LNCAP (cell line): ENCODE results near the gene MARCHF3.

Experiments used
- TF ChIP-seq, protein P1 (sequence below): fragments of 450-650 bp; IDR thresholded peaks from 2 replicates; pipeline ENCODE4 v1.5.1; 2017; ENCODE audit warnings: mild to moderate bottlenecking

MARCHF3 gene

GRCh38 chr5:126846744-126847455, 183.5 kb downstream of the MARCHF3 start:
- TF ChIP-seq, protein P1, sequence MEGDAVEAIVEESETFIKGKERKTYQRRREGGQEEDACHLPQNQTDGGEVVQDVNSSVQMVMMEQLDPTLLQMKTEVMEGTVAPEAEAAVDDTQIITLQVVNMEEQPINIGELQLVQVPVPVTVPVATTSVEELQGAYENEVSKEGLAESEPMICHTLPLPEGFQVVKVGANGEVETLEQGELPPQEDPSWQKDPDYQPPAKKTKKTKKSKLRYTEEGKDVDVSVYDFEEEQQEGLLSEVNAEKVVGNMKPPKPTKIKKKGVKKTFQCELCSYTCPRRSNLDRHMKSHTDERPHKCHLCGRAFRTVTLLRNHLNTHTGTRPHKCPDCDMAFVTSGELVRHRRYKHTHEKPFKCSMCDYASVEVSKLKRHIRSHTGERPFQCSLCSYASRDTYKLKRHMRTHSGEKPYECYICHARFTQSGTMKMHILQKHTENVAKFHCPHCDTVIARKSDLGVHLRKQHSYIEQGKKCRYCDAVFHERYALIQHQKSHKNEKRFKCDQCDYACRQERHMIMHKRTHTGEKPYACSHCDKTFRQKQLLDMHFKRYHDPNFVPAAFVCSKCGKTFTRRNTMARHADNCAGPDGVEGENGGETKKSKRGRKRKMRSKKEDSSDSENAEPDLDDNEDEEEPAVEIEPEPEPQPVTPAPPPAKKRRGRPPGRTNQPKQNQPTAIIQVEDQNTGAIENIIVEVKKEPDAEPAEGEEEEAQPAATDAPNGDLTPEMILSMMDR = no peak

GRCh38 chr5:126846344-126846743, 184.0 kb downstream of the MARCHF3 start:
- TF ChIP-seq, protein P1 = no peak; the same call in 1 of the 2 replicates

GRCh38 chr5:126837906-126838539, 192.3 kb downstream of the MARCHF3 start:
- TF ChIP-seq, protein P1 = peak; percentile 30; the same call in 1 of the 2 replicates

DNA sequence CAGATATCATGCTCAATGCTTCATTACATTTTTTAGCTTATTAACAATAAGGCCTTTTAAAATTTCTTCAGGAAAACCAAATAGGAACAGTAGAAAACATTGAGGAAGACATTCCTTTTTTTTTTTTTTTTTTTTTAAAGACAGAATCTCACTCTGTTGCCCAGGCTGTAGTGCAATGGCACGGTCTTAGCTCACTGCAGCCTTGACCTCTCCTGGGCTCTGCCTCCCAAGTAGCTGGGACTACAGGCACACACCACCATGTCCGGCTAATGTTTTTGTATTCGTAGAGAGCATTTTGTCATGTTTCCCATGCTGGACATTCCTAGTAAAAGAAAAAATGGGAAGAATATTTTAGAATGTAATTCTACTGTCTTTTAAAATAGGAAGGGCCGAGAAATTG, 193.1 kb downstream of the MARCHF3 start:
- TF ChIP-seq, protein P1 = no peak

DNA sequence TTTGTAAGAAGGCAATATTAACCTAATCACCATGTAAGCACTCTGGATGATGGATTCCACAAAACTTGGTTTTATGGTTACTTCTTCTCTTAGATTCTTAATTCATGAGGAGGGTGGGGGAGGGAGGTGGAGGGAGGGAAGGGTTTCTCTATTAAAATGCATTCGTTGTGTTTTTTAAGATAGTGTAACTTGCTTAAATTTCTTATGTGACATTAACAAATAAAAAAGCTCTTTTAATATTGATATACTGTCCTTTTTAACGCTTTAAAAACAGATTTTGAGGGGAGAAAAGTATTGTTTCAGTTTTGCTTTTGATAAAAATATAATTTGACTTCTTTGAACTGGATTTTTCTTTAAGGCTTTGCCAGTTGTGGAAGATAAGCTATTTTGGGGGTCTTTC, 193.6 kb downstream of the MARCHF3 start:
- TF ChIP-seq, protein P1 = no peak

GRCh38 chr5:126831156-126831555, 199.2 kb downstream of the MARCHF3 start:
- TF ChIP-seq, protein P1 = no peak

- TF ChIP-seq, protein P1 = no peak
Observed at GRCh38 chr5:126830061-126830460, 200.3 kb downstream of the MARCHF3 start.
